A549 treated with AZD9567 at 1 μM for 4 hours (cell line): ENCODE measurements around the gene INO80C. TPM values are rescaled to one million over a fixed set of nuclear protein-coding genes. Genes with fewer than 3 reads are reported as not detected.

ENCODE experiments used
- total RNA-seq: library from RNA; stranded (reverse); fragments of 200-300 nt; extraction: Qiagen RNA extraction; gene quantifications from 5 replicates; pipeline ENCODE4 v1.2.3, GENCODE V29; 2022; ENCODE audit not compliant: insufficient read depth

The INO80C gene
- total RNA-seq: 16.2 to 23.3 TPM (median 22.9 TPM) in 5 replicates

DNA sequence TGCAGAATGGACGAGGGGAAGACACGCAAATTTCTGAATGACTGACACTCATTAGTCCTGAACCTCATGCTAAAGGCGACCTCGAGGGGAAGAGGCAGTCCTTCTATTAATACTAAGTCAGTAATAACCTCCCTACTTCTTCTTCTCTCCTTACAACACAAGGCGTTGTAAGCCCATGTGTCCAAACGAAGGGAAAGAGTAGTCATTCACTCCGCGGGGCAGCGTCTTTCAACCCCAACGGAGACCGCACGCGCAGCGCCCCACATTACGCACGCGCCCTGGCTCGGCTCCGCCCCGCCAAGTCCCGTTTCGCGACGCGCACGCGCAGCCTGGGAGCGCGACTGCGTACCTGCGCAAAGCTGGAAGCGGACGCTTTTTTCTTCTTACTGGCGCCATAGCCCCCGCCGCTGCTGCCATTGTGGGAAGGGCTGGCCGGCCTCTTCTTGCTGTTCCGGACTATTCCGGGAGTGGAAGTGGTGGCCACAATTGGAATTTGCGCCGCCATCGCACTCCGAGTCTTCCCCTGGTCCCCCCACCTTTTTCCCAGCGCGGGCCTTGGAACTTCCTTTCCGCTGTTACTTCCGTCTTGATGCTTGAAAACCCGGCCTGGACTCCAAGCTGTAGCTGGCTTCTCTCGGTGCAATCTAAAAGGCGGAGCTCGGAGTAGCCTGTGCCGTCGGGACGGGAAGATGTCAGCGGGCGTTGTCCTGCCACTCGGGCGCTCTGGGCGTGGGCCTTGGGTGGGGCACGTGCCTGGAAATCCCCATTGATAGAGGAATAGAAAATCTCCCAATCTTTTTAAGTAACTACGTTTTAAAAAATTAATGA is at the start of gene INO80C:
TSS of gene INO80C (minus strand) at position 591 of the 828 bp plus-strand sequence. CDS start at position 505, 86 bp downstream.

Other genes starting within 250 kb of the INO80C start
- 0.70 to 3.6 TPM (median 0.79 TPM) in 5 replicates for gene ZSCAN30, start 207.7 kb downstream of the INO80C start, total RNA-seq
- gene ZNF24, start 153.5 kb downstream of the INO80C start, total RNA-seq: 9.2 to 12.2 TPM (median 11.2 TPM) in 5 replicates
- gene ZNF396, start 120.6 kb downstream of the INO80C start, total RNA-seq: 0.53 to 0.68 TPM (median 0.58 TPM) in 4 of 5 replicates, not detected in the other
- gene GALNT1, start 83.8 kb upstream of the INO80C start, total RNA-seq: 59.5 to 87.7 TPM (median 68.1 TPM) in 5 replicates